HG03442 (cell line): ENCODE results near the gene L2HGDH.

Source experiments
- ATAC-seq: cut with Tn5 transposase; IDR thresholded peaks from one replicate; pipeline ENCODE4 v1.9.1; 2021; ENCODE audit warnings: mild to moderate bottlenecking, moderate library complexity; ENCODE audit not compliant: unreplicated experiment

The L2HGDH gene

DNA sequence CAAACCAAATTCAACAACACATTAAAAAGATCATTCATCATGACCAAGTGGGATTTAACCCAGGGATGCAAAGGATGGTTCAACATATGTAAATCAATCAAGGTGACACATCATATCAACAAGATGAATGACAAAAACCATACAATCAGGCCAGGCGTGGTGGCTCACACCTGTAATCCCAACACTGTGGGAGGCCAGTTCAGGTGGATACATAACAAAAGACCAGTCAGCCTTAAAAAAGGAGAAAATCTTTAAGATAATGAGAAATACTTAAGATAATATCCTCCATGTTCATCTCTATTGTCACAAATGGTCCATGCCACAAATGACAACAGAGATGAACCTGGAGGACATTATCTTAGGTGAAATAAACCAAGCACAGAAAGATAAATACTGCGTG is 12.4 kb downstream of the L2HGDH start:
- ATAC-seq, result no peak

DNA sequence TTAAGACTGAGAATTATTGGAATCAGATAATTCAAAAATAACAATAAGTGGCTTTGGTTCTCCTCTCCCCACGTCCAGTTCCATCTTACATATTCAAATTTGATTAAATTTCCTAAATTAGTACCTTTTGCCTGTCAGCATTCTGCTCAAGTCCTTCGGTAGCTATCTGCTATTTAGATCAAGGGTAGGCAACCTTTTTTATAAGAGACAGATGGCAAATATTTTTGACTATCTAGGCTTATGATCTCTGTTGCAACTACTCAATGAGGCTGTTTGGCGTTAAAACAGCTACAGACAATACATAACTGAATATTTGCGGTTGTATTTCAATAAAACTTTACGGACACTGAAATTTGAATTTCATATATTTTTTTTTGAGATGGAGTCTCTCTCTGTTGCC is 21.7 kb downstream of the L2HGDH start:
- ATAC-seq, result no peak

DNA sequence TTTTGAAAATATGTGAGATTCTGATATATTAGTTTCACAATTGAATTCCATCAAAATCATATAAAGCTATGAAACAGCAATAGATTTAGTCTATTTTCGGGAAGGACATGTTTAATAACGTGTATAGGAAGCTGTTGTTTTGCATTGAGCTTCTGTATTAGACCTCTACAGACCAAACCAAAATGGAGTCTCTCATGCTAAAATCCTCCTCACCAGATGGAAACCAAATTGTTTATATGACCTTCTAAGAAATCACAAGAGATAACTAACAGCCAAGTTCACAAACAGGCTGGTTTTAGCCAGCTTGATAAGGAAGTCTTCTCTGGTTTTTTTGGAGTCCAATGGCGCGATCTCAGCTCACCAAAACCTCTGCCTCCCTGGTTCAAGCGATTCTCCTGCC is 23.9 kb downstream of the L2HGDH start:
- no peak for ATAC-seq

DNA sequence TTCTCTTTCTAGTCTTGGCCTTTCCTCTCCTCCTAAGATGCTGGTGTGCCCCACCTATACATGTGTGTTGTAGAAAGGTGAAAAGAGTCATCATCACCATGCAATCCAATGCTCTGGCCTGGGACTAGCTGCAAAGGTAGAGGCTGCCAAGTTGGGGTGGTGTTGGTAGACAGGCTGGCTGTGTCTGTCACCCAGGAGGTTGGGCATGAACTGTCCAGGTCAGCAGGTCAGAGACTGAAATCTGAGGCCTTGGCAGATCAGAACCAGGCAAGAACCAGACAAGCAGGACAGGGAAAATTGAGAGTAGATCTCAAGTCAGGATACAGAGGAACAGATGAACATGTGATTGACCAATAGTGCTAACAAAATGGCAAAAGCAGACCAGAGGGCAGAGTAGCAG is 26.2 kb downstream of the L2HGDH start:
- ATAC-seq, result no peak

DNA sequence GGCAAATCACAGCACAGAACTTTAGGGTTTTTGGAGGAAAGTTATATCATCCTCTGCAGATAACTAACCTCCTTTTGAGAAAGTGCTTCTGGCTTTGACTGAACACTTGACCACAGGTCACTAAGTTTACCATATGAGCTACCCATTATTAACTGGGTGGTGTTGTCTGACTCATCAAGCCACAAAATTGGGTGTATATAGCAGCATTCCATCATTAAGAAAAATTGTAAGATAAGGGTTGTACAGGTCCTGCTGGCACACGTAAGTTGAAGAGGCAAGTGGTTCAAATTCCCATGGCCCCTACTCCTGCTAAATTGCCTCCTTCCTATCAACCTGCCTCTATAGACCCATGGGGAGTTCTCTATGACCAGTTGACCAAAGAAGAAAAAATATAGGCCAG is 39.5 kb downstream of the L2HGDH start:
- ATAC-seq, result no peak

DNA sequence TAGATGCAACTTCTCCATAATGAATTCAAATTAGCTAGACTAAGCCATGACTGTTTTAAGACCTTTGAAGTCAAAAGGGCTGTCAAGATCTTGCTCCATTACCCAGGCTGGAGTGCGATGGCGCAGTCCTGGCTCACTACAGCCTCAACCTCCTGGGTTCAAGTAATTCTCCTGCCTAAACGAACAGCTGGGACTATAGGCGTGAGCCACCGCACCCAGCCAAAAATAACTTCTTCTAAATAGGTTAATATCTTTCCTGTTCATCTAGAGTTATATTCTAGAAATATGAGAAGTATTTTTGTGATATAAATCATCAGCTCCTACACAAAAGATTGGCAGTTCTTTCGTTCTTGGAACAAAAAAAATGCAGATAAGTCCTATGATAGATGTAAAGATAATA is 41.1 kb downstream of the L2HGDH start:
- no peak for ATAC-seq

DNA sequence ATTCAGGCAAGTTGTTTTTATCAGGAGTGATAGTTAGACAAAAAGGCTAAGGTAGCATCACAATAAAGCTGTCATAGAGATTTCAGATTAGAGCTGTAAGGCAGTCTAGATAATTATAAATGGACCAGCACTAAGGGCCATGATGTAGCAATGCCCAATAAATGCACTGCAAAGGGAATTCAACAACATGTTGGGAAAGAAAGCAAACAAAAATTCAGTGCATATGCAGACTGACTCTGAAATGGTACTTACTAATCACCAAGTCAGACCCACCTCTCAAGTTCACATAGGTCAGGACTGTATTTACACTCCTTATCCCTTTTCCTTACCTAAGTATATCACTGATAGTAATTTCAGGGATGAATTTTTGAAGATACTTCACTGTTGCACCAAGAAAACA is 47.0 kb downstream of the L2HGDH start:
- ATAC-seq, result no peak

DNA sequence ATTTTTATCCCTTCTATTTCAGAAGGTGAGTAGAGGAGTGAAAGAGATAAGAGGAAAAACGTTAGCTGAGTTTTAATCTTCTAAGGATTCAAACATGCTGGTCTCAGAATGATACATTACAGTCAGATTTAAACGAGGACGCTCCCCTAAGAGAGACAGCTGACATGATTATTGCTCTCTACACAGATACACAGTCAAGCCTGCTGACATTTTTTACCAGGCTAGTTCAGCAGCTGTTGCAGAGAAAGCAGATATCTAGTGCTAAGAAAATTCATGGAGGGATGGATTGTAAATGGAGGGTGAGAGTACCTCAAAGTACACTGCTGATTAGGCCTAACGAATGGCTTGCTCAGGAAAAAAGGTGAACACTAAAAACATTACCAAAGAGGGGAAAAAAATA is 48.7 kb downstream of the L2HGDH start:
- no peak for ATAC-seq

DNA sequence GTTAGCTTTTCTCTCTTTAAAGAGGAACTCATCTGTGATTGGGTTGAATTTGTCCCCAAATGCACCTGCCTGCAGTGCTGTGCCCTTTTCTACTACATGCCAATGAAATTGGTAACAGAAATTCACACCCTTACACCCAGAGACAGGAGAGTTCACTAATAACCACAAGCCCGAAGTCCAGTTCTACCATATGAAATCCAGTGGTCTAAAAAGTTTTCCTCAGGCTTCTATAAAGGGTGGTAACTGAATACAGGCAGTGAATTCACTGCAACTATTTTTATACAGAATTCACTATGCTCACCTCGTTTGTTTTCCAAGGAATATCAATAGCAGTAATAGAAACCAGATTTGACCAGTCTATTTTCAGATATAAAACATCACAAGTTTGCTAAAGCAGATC is 49.2 kb downstream of the L2HGDH start:
- no peak for ATAC-seq

DNA sequence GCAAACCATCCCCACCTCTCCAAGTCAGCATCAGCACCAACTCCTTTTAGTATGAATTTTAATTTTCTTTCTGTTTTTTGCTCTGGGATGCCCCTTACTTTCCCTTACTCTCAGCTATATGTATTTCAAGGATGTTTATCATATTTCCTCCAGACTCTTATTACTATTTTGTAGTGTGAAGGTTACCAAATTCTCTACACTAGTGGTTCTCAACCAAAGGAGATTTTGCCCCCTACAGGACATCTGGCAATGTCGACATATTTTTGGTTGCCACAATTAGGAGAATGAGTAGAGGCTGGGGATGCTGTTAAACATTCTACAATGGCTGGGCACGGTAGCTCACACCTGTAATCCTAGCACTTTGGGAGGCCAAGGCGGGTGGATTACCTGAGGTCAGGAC is 51.5 kb downstream of the L2HGDH start:
- peak; percentile 53 for ATAC-seq

DNA sequence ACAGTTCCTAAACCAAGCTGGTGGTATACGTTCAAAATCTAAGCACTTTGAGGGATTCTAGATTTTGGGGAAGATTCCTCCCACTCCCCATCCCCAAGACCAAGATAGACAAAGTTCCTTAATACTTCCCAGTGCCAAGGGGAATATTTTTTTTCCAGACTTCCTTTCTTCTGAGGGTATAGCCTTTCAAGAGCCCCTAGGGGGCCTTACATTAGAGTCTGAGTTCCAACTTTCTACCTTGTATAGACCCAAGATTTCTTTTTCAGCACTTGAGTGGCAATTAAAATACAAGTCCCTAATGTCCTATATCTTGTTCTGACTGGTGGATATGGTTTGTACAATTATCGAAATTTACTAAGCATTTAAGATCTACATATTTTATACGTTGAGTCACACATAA is 52.0 kb downstream of the L2HGDH start:
- no peak for ATAC-seq

DNA sequence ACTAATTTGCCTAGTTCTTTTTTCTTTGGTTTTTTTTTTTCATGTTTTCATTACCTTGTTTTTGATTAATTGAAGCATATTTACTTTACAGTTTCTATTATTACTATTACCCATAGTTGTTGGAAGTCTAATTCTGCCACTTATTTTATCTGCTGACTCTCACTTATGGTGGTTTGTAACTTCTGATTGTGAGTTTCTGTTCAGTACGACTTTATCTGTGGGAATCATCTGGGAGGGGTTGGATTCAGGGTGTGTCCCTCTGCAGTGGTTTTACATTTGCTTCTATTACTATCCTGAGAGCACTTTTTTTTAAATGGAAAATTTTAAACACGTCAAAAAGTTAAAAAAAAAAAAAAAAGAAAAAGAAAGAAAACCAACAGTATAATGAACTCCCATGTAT is 54.3 kb downstream of the L2HGDH start:
- ATAC-seq, result no peak

DNA sequence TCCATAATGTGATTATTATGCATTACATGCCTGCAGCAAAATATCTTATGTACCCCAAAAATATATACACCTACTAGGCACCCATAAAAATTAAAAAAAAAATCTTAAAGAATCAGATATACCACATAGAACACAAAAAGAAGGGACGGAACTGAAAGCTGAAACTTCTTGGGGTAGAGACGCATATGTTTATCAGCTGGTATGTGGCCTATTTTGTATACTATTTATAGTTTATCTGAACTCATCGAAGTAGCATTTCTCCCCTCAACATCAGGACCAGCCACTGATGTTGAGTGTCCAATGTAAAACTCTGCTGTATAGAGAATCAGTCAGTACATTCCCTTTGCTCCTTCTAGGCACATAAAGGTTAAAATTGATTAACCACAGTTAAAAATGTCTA is 57.8 kb downstream of the L2HGDH start:
- ATAC-seq, result no peak

DNA sequence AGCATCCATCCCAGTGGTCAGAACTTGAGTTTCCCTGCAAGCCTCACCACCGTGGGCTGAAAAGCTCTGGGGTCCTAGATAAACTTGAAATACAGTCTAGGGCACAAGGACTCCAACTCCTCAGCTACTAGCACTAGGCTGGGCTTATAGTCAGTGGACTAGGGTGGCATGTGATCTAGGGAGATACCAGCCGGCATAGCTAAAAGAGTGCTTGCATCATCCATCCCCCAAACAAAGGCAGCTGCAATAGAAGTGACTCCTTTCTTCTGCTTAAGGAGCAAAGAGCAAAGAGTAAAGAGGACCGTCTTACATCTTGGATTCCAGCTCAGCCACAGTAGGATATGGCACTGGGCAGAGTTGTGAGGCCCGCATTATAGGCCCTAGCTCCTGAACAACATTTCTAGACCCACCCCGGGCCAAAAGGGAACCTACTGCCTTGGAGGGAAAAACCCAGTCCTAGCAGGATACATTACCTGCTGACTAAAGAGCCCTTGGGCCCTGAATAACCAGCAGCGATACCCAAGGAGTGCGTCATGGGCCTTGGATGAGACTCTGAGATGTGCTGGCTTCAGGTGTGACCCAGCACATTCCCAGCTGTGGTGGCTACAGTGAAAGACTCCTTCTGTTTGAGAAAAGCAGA is 62.8 kb downstream of the L2HGDH start:
- no peak for ATAC-seq

DNA sequence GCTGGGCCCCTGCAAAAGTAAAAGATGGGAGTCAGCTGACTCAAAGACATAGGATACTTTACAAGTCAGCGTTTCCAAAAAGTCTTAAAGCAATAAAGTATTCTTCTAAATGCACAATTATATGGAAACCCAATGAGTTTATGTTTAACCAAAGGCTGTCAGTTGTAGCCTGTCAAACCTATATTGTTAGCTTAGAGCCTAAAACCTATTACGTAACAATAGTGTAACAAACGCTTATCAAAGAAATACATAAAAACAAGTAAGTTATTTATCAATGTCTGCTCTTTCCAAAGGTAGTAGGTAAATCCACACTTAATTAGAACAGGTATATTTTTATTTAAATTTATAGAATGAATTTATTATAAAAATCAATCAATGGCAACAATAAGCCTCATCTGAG is 64.8 kb downstream of the L2HGDH start:
- no peak for ATAC-seq

DNA sequence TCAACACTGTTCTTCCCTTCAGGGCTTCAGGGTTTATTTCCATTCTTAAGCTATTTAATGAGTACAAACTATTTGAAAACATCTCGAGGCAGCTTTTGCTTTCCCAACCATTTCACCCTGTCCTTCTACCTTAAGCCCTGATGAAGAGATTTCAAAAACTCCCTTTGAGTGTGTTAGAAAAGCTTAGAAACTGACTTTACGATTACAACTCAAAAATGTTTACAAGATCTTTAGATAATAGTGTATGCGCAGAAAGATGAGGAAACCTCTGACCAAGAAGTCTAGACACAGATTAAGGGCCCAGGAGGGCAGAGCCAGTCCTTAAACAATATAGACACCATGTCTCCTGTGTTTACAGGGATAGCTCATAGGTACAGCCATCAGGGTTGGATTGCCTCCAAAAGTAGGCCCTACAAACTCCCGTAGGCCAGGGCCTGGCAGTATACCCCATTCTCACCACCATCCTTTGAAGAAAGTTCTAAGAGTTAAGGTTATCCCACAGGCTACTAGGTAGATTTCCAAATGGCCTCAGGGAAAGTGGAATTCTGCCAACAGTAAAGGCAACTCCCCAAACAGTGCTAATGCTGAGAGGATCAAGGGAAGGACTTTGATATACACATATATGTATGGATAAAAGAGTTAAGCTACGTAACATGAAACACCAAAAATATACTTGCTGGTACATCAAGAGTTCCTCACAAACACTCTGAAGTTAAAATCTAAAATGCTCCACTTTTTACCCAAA is 69.3 kb downstream of the L2HGDH start:
- no peak for ATAC-seq

DNA sequence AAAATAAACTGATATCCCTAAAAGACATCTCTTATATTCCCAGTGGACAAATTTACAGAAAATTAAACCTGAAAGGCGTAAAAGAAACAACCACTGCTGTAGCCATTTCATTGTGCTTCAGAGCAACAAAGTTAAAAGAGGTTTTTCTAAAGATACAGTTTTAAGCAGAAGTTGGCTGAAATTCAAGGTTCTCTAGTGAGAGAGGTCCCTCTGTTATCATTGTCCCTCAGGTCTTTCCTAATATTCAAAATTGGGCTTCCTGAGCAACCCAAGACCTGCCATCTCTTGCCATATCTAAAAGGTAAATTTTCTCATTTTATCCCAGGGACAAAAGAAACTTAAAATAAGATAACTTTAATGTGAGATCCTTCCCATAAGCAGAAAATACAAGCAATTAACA is 69.9 kb downstream of the L2HGDH start:
- no peak for ATAC-seq

DNA sequence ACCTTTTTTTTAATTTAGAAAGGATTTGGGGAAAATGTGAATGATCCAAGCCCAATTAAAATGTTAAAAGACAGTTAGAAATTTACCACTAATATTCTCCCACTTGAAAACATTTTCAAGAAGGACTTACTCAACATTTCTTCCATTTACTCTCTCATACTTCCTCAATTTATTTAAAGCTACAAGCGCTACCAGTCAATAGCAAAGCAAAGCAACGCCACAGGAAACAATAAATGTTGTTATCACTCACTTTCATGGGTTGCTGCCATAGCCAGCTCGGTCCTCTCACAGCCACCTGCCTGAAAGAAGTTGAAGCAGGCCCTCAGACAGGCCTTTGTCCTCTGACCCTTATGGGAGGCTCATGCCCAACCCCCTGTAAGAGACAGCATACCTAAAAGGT is 74.6 kb downstream of the L2HGDH start:
- ATAC-seq, result no peak

DNA sequence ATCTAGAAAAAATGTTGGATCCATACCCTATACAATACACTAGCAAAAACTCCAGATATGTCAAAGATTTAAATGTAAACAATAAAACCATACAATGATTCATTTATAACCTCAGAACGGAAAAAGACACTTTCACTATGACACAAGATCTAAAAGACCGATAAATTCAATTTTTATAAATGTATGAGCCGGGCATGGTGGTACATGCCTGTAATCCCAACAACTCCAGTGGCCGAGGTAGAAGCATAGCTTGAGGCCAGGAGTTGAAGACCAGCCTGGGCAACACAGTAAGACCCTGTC is 78.1 kb downstream of the L2HGDH start:
- ATAC-seq, result no peak

DNA sequence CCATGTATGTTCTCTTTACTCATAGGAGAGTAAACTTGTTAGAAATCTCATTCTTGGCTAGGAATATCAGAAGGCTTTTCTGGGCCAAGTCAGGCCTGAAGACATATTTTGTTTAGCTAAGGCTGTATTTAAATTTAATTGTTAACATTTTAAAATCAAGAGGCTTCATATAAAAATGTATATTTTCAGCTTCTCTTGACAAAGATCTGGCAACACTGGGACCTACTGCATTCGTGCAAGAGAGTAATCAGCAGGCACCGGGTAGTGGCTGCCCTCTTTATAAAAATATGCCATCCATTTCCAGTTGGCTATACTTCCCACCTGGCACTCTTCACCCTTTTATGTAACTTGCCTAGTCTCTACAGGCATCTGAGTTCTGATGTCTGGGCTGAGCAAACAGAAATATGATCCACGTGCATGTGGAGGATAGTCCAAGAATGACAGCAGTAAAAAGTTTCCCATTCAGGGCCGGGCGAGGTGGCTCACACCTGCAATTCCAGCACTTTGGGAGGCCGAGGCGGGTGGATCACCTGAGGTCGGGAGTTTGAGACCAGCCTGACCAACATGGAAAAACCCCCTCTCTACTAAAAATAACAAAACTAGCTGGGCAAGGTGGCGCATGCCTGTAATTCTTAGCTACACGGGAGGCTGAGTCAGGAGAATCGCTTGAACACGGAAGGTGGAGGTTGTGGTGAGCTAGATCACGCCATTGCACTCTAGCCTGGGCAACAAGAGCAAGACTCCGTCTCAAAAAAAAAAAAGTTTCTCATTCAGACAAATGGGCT is 78.7 kb downstream of the L2HGDH start:
- no peak for ATAC-seq

DNA sequence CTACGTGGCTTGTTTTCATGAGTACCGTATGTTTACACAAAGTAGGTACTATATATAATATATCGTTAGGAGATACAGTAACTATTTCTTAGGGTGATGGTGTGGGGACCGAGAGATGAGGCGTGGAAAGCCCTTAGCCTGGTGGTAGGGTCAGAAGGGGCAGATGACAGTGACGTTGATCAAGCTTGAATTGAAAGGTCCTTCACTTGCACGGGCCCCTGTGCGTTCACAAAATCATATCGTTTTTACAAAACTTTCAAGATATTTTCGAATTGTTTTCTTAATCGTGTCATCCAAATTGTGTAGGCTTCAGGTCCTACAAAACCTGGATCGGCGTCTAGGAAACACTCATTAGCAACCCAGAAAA is 79.8 kb downstream of the L2HGDH start:
- no peak for ATAC-seq

DNA sequence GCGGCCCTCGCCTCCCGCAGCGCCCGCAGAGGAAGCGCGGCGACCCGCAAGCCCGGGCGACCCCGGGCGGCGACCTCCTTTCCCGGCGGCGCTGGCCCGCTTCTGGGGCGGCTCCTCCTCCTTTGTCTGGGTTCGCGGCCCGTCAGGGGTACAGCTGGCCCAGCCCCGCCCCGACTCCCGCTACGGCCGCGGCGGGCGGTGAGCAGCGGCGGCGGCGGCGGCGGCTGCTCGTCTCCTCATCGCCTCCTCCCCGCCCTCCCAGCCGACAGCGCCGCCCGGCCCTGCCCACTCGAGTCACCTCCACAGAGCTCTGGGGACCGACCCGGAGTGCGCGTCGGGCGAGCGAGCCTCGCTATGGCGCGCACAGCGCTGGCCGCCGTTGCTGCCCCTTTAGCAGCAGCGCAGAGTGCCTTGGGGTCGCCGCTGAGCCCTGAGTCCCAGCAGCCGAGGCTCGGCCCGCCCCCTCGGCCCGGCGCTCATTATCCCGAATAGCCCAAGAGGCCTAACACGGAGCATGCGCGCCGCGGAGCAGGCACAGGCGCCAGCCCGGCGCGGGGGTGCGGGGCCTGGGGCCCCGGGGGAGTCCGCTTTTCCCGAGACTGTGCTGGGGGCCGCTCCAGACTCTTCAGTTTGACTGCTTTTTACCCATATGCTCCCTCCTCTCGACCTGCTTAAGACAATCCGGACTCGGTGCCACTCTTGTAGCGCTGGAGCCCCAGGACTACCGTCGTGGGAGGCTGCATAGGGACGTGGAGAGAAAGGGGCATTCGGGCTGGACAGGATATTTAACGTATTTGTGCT is 80.4 kb downstream of the L2HGDH start, which contains the start of gene SOS2:
Gene SOS2, minus strand, starts transcription at position 104 of the 801 bp plus-strand sequence. CDS start 295 bp downstream, outside the sequence.
- peak; percentile 84 for ATAC-seq
